ENCODE data around the gene FBXO21.
"Not testable (repeated sequence)": the region's sequence is repeated elsewhere in the genome, so short reads cannot be mapped to it uniquely, and the experiment has no call there.

Gene FBXO21

GRCh38 chr12:117190210-117190781 lies at the start of gene FBXO21:
TSS of gene FBXO21 (minus strand) at chr12:117190470. CDS start at chr12:117190456, 14 bp downstream.
- peak; percentile 89 to 91 for DNase-seq (ENCODE audit: low read depth in 2 of 2, low spot score in 1 of 2)

DNA sequence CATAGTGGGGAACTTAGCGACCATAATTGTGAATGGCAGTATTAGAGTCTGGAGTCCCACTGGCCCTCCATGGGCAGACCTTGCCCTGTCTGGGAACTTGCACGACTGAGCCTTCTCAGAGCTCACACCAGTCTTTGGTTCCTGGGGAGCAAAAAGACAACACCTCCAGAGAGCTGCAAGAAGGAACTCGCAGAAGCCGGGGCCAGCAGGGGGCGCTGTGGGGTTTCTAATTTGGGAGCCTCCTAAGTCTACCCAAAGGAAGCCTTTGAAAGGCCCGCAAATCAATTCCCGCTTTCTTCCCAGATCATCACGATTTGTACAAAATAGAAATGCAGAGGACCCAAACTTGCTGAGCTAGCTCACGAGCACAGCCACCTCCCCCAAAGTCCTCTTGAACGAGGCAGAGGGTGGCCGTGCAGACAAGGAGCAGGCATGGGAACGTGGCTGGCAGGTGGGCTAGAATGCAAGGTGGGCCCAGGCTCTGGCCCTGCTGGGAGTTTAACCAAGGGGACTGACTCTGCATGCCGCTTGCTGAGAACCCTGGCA lies 46.3 kb upstream of the FBXO21 start:
- peak; percentile 38 to 67 for DNase-seq (ENCODE audit: low read depth in 2 of 2, low spot score in 1 of 2)

DNA sequence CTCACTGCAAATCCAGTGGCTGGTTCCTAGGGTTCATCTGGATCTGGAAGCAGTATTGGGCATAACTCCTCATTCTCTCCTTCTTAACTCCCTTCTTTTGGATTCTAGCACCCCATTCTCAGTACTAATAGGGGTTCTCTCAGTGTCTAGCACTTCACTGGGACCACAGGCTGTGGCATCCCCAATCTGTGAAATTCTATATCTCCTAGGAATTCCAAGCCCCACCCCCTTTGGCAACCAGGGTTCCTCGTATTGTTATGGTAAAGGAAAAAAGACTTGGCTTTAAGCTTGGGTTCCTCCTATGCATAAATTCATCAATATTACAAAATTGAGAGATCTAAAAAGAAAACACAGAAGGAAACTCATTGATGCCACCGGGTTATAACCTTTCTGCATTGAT lies 45.0 kb upstream of the FBXO21 start:
- DNase-seq (ENCODE audit: low read depth in 2 of 2, low spot score in 1 of 2): no peak

DNA sequence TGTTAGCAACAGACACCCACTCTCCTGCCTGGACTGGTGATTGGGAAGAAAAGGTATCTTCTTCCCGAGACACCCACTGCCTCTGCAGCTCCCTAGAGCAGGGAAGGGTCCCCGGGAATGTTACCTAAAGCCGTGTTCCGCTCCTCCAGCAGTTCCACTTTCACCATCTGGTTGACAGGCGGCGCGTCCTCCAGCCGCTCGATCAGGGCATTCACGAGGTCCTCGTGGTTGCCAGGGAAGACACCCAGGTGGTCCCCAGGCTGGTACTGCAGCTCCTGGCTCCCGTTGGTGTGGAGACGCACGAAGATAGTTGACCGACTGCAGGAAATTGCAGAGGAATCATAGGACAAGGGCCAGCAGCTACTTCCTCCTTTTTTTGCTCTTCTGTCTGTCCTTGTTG lies 44.2 kb upstream of the FBXO21 start:
- DNase-seq (ENCODE audit: low read depth in 2 of 2, low spot score in 1 of 2): no peak

- no peak for DNase-seq (ENCODE audit: low read depth in 2 of 2, low spot score in 1 of 2)
Measured at GRCh38 chr12:117231750-117232149, 41.5 kb upstream of the FBXO21 start.

- DNase-seq (ENCODE audit: low read depth in 2 of 2, low spot score in 1 of 2): no peak
Measured at GRCh38 chr12:117228239-117228638, 38.0 kb upstream of the FBXO21 start.

- DNase-seq (ENCODE audit: low read depth in 2 of 2, low spot score in 1 of 2): no peak
Measured at GRCh38 chr12:117227000-117227653, 36.9 kb upstream of the FBXO21 start.

- no peak for DNase-seq (ENCODE audit: low read depth in 2 of 2, low spot score in 1 of 2)
Measured at GRCh38 chr12:117226505-117226904, 36.2 kb upstream of the FBXO21 start.

DNA sequence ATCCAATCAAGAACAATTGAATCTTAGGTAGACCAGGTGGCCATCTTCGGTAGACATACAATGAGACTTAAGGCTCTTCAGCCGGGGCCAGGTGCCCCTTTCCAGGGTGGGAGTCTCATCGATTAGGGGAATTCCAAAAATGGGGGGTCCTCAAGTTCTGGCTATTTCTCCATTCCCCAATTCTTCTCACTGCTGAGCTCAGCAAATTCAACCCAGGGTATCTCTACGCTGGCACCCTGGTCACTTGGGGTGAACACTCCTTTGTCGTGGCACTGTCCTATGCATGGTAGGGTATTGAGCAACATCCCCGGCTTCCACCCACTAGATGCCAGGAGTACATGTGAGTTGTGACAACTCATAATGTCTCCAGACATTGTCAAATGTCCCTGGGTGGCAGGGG lies 34.9 kb upstream of the FBXO21 start:
- DNase-seq (ENCODE audit: low read depth in 2 of 2, low spot score in 1 of 2): no peak

DNA sequence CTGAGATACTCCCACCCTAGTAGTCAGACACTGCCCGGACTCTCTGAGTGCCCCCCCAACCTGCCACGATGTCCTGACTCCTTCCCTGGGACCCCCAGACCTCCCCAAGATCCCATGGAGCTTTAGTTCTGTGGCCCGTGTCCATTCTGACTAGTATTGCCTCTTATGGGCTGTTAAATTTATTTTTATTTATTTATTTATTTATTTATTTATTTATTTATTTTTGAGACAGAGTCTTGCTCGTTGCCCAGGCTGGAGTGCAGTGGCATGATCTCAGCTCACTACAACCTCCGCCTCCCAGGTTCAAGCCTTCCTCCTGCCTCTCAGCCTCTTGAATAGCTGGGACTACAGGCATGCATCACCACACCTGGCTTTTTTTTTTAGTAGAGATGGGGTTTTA lies 30.7 kb upstream of the FBXO21 start:
- DNase-seq (ENCODE audit: low read depth in 2 of 2, low spot score in 1 of 2): not testable (repeated sequence)

GRCh38 chr12:117218149-117218548 lies 27.9 kb upstream of the FBXO21 start:
- no peak for DNase-seq (ENCODE audit: low read depth in 2 of 2, low spot score in 1 of 2)

DNA sequence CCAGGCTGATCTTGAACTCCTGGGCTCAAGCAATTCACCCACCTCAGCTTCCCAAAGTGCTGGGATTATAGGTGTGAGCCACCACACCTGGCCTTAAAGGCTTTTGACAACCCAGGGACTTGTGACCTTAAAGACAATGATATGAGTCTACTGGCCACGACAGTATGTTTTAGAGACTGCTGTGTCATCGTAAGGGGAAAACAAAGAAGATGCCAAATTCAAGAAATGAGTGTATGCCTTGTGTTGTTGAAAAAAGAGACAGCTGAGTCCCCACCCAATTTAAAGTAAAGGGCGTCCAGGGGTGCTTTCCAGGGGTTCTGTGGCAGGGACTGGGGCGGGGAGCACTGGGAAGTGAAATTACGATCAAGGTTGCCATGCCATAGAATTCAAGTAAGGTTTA lies 26.4 kb upstream of the FBXO21 start:
- DNase-seq (ENCODE audit: low read depth in 2 of 2, low spot score in 1 of 2): no peak

GRCh38 chr12:117214797-117215196 lies 24.5 kb upstream of the FBXO21 start:
- no peak for DNase-seq (ENCODE audit: low read depth in 2 of 2, low spot score in 1 of 2)

GRCh38 chr12:117213295-117213808 lies 23.1 kb upstream of the FBXO21 start:
- no peak for DNase-seq (ENCODE audit: low read depth in 2 of 2, low spot score in 1 of 2)

- peak; percentile 17 to 36 for DNase-seq (ENCODE audit: low read depth in 2 of 2, low spot score in 1 of 2)
Measured at GRCh38 chr12:117212563-117213190, 22.4 kb upstream of the FBXO21 start.

- DNase-seq (ENCODE audit: low read depth in 2 of 2, low spot score in 1 of 2): no peak
Measured at GRCh38 chr12:117210266-117210918, 20.1 kb upstream of the FBXO21 start.

DNA sequence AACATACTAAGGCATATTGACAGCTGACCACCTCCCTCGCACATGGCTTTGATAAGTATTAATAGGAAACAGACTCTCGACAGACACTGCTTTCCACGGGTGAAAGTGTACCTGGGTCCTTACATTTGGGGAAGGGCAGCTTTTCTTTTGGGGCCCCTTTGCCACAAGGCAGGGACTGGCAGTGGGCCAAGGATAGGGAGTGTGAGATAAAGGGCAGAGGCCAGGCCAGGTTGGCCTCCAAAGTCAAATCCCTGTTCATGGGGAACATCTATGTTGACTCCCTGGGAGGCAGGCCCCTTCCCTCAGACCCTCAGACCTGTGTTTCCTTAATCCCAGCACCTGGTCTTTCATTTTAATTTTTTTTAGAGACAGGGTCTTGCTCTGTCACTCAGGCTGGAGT lies 19.4 kb upstream of the FBXO21 start:
- no peak for DNase-seq (ENCODE audit: low read depth in 2 of 2, low spot score in 1 of 2)

DNA sequence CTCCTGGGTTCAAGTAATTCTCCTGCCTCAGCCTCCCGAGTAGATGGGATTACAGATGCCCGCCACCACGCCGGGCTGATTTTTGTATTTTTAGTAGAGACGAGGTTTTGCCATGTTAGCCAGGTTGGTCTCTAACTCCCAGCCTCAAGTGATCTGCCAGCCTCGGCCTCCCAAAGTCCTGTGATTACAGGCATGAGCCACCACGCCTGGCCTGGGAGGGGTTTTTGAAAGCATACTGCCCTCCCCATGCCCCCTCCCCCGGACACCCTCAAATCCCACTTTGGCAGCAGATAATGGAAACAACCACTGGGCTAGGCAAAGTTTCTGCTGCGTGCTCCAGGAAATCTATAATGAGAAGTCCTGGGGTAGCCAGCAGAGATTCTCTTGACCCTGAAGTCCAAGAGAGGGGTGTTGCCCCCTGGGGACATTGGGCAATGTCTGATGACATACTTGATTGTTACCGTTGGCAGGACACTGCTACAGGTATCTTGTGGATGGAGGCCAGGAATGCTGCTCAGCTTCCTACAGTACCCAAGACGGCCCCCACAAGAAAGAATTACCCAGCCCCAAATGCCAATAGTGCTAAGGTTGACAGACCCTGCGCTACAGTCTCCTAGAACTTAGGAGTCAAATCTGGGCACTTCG lies 18.7 kb upstream of the FBXO21 start:
- no peak for DNase-seq (ENCODE audit: low read depth in 2 of 2, low spot score in 1 of 2)

DNA sequence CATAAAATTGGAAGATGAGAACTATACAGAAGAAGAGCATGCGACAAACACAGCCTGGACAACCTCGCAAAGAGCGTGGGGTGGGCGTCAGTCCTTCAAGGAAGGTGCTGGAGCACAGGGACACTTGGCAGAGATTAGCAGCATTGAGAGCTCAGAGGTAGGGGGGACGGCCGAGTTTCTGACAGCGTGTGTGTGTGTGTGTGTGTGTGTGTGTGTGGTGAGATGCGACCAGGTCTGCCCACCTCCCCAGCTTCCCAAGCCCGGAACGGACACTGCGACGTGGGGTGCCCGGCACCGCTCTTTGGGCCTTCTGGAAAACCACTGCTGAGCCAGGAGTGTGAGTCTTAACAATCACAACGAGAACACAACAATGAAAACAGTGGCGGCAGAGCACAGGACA lies 17.9 kb upstream of the FBXO21 start:
- no peak for DNase-seq (ENCODE audit: low read depth in 2 of 2, low spot score in 1 of 2)

GRCh38 chr12:117207675-117208074 lies 17.4 kb upstream of the FBXO21 start:
- no peak for DNase-seq (ENCODE audit: low read depth in 2 of 2, low spot score in 1 of 2)

DNA sequence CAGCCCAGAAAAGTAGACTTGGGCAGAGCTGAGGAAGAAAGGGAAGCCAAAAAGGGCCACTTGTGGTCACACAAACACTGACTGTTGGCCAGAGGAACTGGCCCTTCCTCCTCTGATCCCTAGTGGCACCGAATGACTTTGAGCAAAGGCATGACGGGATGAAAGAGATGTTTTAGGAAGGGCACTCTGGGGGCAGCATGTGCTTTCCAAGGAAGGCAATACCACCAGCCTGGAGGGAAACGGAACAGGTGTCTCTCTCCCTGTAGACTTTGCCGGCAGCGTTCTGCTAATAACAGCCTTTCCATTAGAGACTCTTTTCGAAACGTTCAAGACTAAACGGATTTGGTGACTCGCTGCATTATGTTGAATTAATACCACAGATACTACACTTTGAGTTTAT lies 12.3 kb upstream of the FBXO21 start:
- no peak for DNase-seq (ENCODE audit: low read depth in 2 of 2, low spot score in 1 of 2)

Data from stimulated activated CD8-positive, alpha-beta memory T cell treated with anti-CD3 and anti-CD28 coated beads, Interleukin-4, amount 100 ng/mL, for 4 hours (primary cell).